Neuronal stem cell (in vitro differentiated cells): ENCODE measurements around the gene ALG6.

Source experiments
- DNase-seq: peaks from one replicate; pipeline ENCODE4 v3.0.0-alpha.2; 2013; ENCODE audit warnings: low spot score
- H2AFZ ChIP-seq: one replicate; pipeline ENCODE4 v1.6.1; 2013; ENCODE audit warnings: mild to moderate bottlenecking, low read length, inconsistent platforms
- H2AK5ac ChIP-seq: 2 replicates; pipeline ENCODE4 v1.6.1; 2013; ENCODE audit warnings: low read depth, mild to moderate bottlenecking, inconsistent platforms, low read length, moderate library complexity, mixed read lengths
- H2BK120ac ChIP-seq: 2 replicates; pipeline ENCODE4 v1.6.1; 2013; ENCODE audit warnings: low read depth, mild to moderate bottlenecking, inconsistent platforms, low read length, moderate library complexity, mixed read lengths
- H2BK12ac ChIP-seq: one replicate; pipeline ENCODE4 v1.6.1; 2013; ENCODE audit warnings: low read length, inconsistent platforms
- H2BK15ac ChIP-seq: 2 replicates; pipeline ENCODE4 v1.6.1; 2013; ENCODE audit warnings: mild to moderate bottlenecking, low read length, inconsistent platforms, mixed read lengths
- H2BK5ac ChIP-seq: one replicate; pipeline ENCODE4 v1.6.1; 2013; ENCODE audit warnings: inconsistent platforms, mild to moderate bottlenecking, low read length, moderate library complexity
- H3K14ac ChIP-seq: one replicate; pipeline ENCODE4 v1.6.1; 2013; ENCODE audit warnings: low read length, inconsistent platforms
- H3K18ac ChIP-seq: 2 replicates; pipeline ENCODE4 v1.6.1; 2013; ENCODE audit warnings: low read length, inconsistent platforms
- H3K23ac ChIP-seq: 2 replicates; pipeline ENCODE4 v1.6.1; 2013; ENCODE audit warnings: low read depth, mild to moderate bottlenecking, mixed read lengths, low read length, inconsistent platforms; ENCODE audit not compliant: poor library complexity
- H3K27ac ChIP-seq: replicated peaks from 3 replicates; pipeline ENCODE4 v1.5.1; 2013; ENCODE audit warnings: low read length, inconsistent platforms
- H3K27me3 ChIP-seq, 3 experiments: 2 replicates each; pipeline ENCODE4 v1.6.1; 2013; ENCODE audit warnings: low read length in 3 of 3, mild to moderate bottlenecking in 2 of 3, inconsistent platforms in 1 of 3, low read depth in 1 of 3, mixed read lengths in 1 of 3, moderate library complexity in 1 of 3; ENCODE audit not compliant: control insufficient read depth in 3 of 3, insufficient read depth in 3 of 3
- H3K36me3 ChIP-seq, 2 donors: replicated peaks in 1 of 2; 2 replicates each; pipeline ENCODE4 v1.6.1; 2013; ENCODE audit warnings: low read length in 2 of 2; ENCODE audit not compliant: control insufficient read depth in 2 of 2, insufficient read depth in 2 of 2
- H3K4ac ChIP-seq: 2 replicates; pipeline ENCODE4 v1.6.1; 2013; ENCODE audit warnings: inconsistent platforms, mild to moderate bottlenecking, low read length, moderate library complexity
- H3K4me1 ChIP-seq, 2 donors: 1 replicate in 1 of 2; 2 replicates in 1 of 2; pipeline ENCODE4 v1.6.1; 2013; ENCODE audit warnings: low read length in 2 of 2, low read depth in 1 of 2; ENCODE audit not compliant: control insufficient read depth in 2 of 2, insufficient read depth in 1 of 2
- H3K4me2 ChIP-seq: one replicate; pipeline ENCODE4 v1.6.1; 2013; ENCODE audit warnings: mild to moderate bottlenecking, low read length, inconsistent platforms; ENCODE audit not compliant: insufficient read depth, poor library complexity, severe bottlenecking
- H3K4me3 ChIP-seq, 2 donors: 2 replicates each; pipeline ENCODE4 v1.5.1; 2013; ENCODE audit warnings: low read length in 2 of 2, mild to moderate bottlenecking in 2 of 2, inconsistent platforms in 1 of 2, moderate library complexity in 1 of 2
- H3K79me1 ChIP-seq: one replicate; pipeline ENCODE4 v1.6.1; 2013; ENCODE audit warnings: low read depth, mild to moderate bottlenecking, inconsistent platforms, low read length, moderate library complexity
- H3K9ac ChIP-seq: one replicate; pipeline ENCODE4 v1.6.1; 2013; ENCODE audit warnings: mild to moderate bottlenecking, low read depth, low read length, inconsistent platforms; ENCODE audit not compliant: poor library complexity
- H3K9me3 ChIP-seq, 2 donors: replicated peaks in 1 of 2; 2 replicates each; pipeline versions ENCODE3 to v1.6.1; 2013; ENCODE audit warnings: low read length in 2 of 2, mild to moderate bottlenecking in 2 of 2, inconsistent platforms in 1 of 2, low read depth in 1 of 2, mixed read lengths in 1 of 2, moderate library complexity in 1 of 2; ENCODE audit not compliant: control insufficient read depth in 2 of 2, insufficient read depth in 1 of 2
- H4K8ac ChIP-seq: one replicate; pipeline ENCODE4 v1.6.1; 2013; ENCODE audit warnings: low read depth, mild to moderate bottlenecking, inconsistent platforms, low read length, moderate library complexity
- H4K91ac ChIP-seq: one replicate; pipeline ENCODE4 v1.6.1; 2013; ENCODE audit warnings: low read length, low read depth, mild to moderate bottlenecking, inconsistent platforms; ENCODE audit not compliant: poor library complexity
- WGBS, 2 donors: extraction: QIAGEN DNeasy Blood & Tissue Kit; methylation state at CpG; one replicate each; pipeline ENCODE4 v1.1.7; 2013; ENCODE audit warnings: missing lambda C conversion rate in 2 of 2, mixed read lengths in 1 of 2; ENCODE audit not compliant: insufficient read length in 2 of 2, insufficient replicate concordance in 1 of 2; ENCODE audit errors: extremely low coverage in 2 of 2; 5-methylcytosine and 5-hydroxymethylcytosine counted together

ALG6 gene

DNA sequence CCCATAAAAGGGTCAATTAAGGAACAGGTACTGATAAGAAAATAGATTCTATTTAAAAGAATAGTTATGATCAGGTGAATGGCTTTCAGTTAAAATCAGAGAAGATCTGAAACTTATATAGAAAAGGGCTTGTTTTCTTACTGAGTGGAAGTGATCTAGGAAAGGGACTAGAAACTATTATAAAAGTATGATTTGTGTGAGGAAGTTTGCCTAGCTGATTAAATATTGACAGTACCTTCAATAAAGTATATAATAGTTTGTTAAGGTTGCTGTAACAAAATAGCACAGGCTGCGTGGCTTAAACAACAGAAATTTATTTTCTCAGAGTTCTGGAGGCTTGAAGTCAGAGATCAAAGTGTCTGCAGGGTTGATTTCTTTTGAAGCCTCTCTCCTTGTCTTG is 5.4 kb upstream of the ALG6 start:
- Histone ChIP-seq H3K27me3 (peaks cover 0 to 3% (median 3%) of the 10 kb centered on the region in 3 experiments), H4K8ac (no peak overlapping the region), H3K9me3 (peaks cover 0 to 3% of the 10 kb centered on the region in 2 donors), H2AFZ (no peak overlapping the region), H2BK15ac (no peak overlapping the region), H3K4me1 (peaks cover 4 to 5% of the 10 kb centered on the region in 2 donors), H3K4ac (no peak overlapping the region), H3K18ac (no peak overlapping the region), H3K14ac (no peak overlapping the region), H3K4me2 (no peak overlapping the region), H3K23ac (no peak overlapping the region), H3K27ac (no peak overlapping the region), H2AK5ac (no peak overlapping the region), H3K9ac (no peak overlapping the region), H4K91ac (no peak overlapping the region), H3K79me1 (no peaks in the 10 kb centered on the region), H3K36me3 (no peaks in the 10 kb centered on the region), H2BK120ac (no peak overlapping the region), H3K4me3 (no peak overlapping the region), H2BK12ac (no peak overlapping the region), H2BK5ac (no peak overlapping the region)
- DNase-seq: no peak
- no CpG with 5 or more reads among the region's 1 CpG for WGBS, 2 donors

DNA sequence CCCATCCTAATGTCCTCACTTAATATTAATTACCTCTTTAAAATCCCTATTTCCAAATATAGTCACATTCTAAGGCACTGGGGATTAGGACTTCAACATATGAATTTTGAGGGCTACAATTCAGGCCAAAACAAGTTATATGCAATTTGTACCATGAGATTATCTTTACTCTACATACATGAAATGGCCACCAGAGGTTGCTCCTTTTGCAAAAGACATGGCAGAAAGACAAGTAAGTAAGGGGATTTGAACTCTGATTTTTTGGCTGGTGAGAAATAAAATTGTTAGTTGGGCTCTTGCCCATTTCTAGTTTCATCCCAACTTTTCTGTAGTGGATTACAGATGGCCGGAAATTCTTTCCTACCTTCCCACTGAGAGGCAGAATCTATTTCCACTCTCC is 4.8 kb upstream of the ALG6 start:
- Histone ChIP-seq H4K8ac (no peak overlapping the region), H3K14ac (no peak overlapping the region), H3K18ac (no peak overlapping the region), H2AFZ (no peak overlapping the region), H3K36me3 (no peaks in the 10 kb centered on the region), H3K27me3 (peaks cover 0 to 3% (median 3%) of the 10 kb centered on the region in 3 experiments), H2BK120ac (no peak overlapping the region), H4K91ac (no peak overlapping the region), H3K9ac (no peak overlapping the region), H3K4ac (no peak overlapping the region), H2BK5ac (no peak overlapping the region), H3K4me1 (peaks cover 4 to 7% of the 10 kb centered on the region in 2 donors), H3K23ac (no peak overlapping the region), H2AK5ac (no peak overlapping the region), H3K9me3 (peaks cover 0 to 3% of the 10 kb centered on the region in 2 donors), H3K27ac (no peak overlapping the region), H3K79me1 (no peaks in the 10 kb centered on the region), H2BK15ac (no peak overlapping the region), H3K4me2 (no peak overlapping the region), H2BK12ac (no peak overlapping the region), H3K4me3 (no peak overlapping the region)
- WGBS, 2 donors: no CpG with 5 or more reads among the region's 1 CpG
- DNase-seq: no peak

DNA sequence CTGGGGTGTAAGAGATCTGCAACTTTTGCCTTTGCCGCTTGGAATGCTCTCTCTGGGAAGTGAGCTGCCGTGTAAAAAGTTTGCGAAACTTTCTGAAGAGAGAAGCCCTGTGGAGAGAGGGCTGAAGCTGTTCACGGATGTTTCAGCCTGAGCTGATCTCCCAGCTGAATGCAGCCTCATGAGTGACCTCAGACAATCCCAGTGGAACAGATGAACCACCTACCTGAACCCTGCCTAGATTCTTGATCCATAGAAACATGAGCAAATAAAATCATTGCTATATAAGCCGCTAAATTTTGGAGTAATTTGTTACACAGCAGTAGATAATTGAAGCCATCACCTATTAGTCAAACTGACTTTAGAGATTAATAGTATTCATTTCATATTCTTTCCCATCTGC is 4.4 kb upstream of the ALG6 start:
- H2AK5ac ChIP-seq: no peak overlapping the region
- H3K79me1 ChIP-seq: no peaks in the 10 kb centered on the region
- H2BK120ac ChIP-seq: no peak overlapping the region
- peaks cover 0 to 3% (median 3%) of the 10 kb centered on the region in 3 experiments for H3K27me3 ChIP-seq
- no CpG with 5 or more reads among the region's 5 CpGs for WGBS, 2 donors
- no peak overlapping the region for H2BK12ac ChIP-seq
- no peak overlapping the region for H3K4ac ChIP-seq
- DNase-seq: no peak
- H3K9ac ChIP-seq: no peak overlapping the region
- no peak overlapping the region for H4K91ac ChIP-seq
- no peak overlapping the region for H4K8ac ChIP-seq
- no peak overlapping the region for H2BK5ac ChIP-seq
- no peaks in the 10 kb centered on the region for H3K36me3 ChIP-seq
- H2BK15ac ChIP-seq: no peak overlapping the region
- no peak overlapping the region for H3K14ac ChIP-seq
- no peak overlapping the region for H3K23ac ChIP-seq
- peaks cover 4 to 7% of the 10 kb centered on the region in 2 donors for H3K4me1 ChIP-seq
- no peak overlapping the region for H3K18ac ChIP-seq
- peaks cover 0 to 3% of the 10 kb centered on the region in 2 donors for H3K9me3 ChIP-seq
- H3K4me3 ChIP-seq: no peak overlapping the region
- no peak overlapping the region for H2AFZ ChIP-seq
- no peak overlapping the region for H3K27ac ChIP-seq
- no peak overlapping the region for H3K4me2 ChIP-seq

DNA sequence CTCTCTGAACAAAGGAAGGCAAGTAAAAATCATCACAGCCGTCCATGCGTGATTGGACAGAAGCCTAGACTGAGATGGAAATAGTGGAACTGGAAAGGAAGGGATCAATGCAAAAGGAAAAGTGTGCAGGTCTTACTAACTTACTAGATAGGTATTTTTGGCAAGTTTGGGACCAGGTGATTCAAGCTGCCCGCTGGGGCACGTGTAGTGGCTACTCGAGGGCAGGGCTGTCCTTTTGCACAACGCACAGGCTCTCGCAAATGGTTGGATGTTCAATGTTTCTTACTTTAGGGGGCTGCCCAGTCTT is 566 bp upstream of the ALG6 start:
- Histone ChIP-seq H3K4me2 (peak overlapping the region; percentile 48), H3K14ac (no peak overlapping the region), H3K27me3 (peaks cover 0 to 3% (median 3%) of the 10 kb centered on the region in 3 experiments), H3K36me3 (peaks cover 0 to 15% of the 10 kb centered on the region in 2 donors), H3K9me3 (peaks cover 0 to 3% of the 10 kb centered on the region in 2 donors), H2BK5ac (no peak overlapping the region), H3K18ac (peak overlapping the region; percentile 97), H3K27ac (peak overlapping the region; percentile 13), H3K4me1 (peaks cover 4 to 7% of the 10 kb centered on the region in 2 donors), H2AK5ac (no peak overlapping the region), H4K8ac (no peak overlapping the region), H2AFZ (peak overlapping the region; percentile 100), H3K23ac (peak overlapping the region; percentile 55), H3K9ac (peak overlapping the region; percentile 54), H3K4ac (peak overlapping the region; percentile 10), H2BK12ac (no peak overlapping the region), H2BK120ac (no peak overlapping the region), H2BK15ac (peak overlapping the region; percentile 65), H4K91ac (no peak overlapping the region), H3K4me3 (peak overlapping the region in 1 of 2 donors; percentile 96), H3K79me1 (no peaks in the 10 kb centered on the region)
- WGBS, 2 donors: no CpG with 5 or more reads among the region's 7 CpGs
- DNase-seq: no peak
